Measurements from ENCODE around the gene JAKMIP3. TPM values are rescaled to one million over a fixed set of nuclear protein-coding genes. Genes with fewer than 3 reads are reported as not detected.

The JAKMIP3 gene
- polyA plus RNA-seq, 1 experiment = 0.19 TPM

DNA sequence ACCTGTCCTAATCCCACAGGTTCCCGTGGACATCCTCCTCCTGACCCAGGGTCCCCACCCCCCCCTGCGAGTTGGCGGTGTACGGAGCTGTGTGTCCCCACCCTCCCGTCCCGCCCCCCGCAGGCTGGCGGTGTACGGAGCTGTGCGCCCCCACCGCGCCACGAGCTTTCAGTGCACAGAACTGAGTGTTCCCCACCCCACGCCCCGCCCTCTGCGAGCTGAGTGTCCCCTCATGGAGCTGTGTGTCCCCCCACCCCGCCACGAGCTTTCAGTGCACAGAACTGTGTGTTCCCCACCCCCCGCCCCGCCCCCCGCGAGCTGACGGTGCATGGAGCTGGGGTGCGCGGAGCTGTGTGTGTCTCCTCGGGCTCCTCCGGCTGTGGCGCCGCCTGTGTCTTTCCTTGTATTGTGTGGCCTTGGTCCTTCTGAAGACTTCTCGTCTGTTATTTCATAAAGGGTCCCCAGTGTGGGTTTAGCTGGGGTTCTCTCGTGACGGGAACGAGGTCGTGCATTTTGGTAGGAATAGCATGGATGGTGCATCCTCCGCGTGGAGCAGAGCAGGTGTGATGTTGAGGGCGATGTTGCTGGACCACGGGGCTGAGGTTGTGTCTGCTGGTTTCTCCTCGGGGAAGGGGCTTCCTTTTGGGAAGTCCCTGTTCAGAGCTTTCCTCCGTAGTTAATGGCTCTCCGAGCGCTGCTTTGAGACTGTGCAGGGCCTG lies 18.0 kb upstream of the JAKMIP3 start:
- no peak for DNase-seq (ENCODE audit: low read depth, low spot score)
- no peak for TF ChIP-seq CTCF (IDR thresholded peaks at IDR 0.05; ENCODE audit: low read depth, low read length)
- no peak overlapping the region for H3K27ac ChIP-seq (ENCODE audit: low read depth, low read length)
- peaks cover 13% of the 10 kb centered on the region for H3K9me3 ChIP-seq (ENCODE audit: control insufficient read depth, insufficient read depth, low read length)
- POLR2A ChIA-PET = interaction anchor here (0.7 kb wide), 1 partner anchor 25 kb away, joined by 3 read pairs; no protein-coding TSS in a partner anchor
- CTCF ChIA-PET = interaction anchor here (0.6 to 1.9 kb wide), 3 partner anchors 25 to 1849 kb away, joined by 3 to 8 read pairs (median 3); no protein-coding TSS in a partner anchor
- no peak overlapping the region for H3K4me3 ChIP-seq (ENCODE audit: low read depth, low read length)
- peaks cover 17% of the 10 kb centered on the region for H3K27me3 ChIP-seq (ENCODE audit: control insufficient read depth, insufficient read depth, low read length)

- ChIA-PET CTCF (interaction anchor here (0.6 to 1.9 kb wide), 3 partner anchors 8 to 1850 kb away, joined by 3 to 8 read pairs (median 6); no protein-coding TSS in a partner anchor), POLR2A (interaction anchor here (0.7 kb wide), 1 partner anchor 25 kb away, joined by 3 read pairs; no protein-coding TSS in a partner anchor)
- TF ChIP-seq CTCF (IDR thresholded peaks at IDR 0.05; ENCODE audit: low read depth, low read length) = no peak
These were observed 17.5 kb upstream of the JAKMIP3 start for GRCh38 chr10:132048294-132048667.

DNA sequence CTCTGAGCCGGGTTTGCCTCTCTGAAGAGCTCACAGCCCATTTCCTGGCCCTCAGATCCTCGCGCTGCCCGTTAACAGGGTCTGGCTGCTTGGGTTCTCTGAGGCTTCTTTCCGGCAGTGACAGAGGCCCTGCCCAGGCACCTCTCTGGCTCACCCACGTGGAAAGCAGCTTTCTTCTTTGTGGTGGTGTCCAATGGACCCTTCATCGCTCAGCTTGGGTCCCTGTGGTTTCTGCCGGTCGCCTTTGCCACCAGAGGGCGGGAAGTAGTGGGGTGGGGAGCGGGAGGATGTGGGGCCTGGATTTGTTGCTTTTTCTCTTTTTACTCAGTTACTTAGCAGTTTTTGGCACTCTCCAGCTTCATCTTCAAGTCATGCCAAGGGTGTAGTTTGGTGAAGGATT lies 15.6 kb upstream of the JAKMIP3 start:
- no peak for TF ChIP-seq CTCF (IDR thresholded peaks at IDR 0.05; ENCODE audit: low read depth, low read length)
- H3K27me3 ChIP-seq (ENCODE audit: control insufficient read depth, insufficient read depth, low read length) = peaks cover 6% of the 10 kb centered on the region
- POLR2A ChIA-PET = no interaction called here
- CTCF ChIA-PET = no interaction called here
- H3K27ac ChIP-seq (ENCODE audit: low read depth, low read length) = no peak overlapping the region
- peaks cover 29% of the 10 kb centered on the region for H3K9me3 ChIP-seq (ENCODE audit: control insufficient read depth, insufficient read depth, low read length)
- H3K4me3 ChIP-seq (ENCODE audit: low read depth, low read length) = no peak overlapping the region
- no peak for DNase-seq (ENCODE audit: low read depth, low spot score)

More at GRCh38 chr10:132048294-132048667, 17.5 kb upstream of the JAKMIP3 start:
- H3K27me3 ChIP-seq (ENCODE audit: control insufficient read depth, insufficient read depth, low read length) = peaks cover 16% of the 10 kb centered on the region
- no peak overlapping the region for H3K4me3 ChIP-seq (ENCODE audit: low read depth, low read length)
- no peak for DNase-seq (ENCODE audit: low read depth, low spot score)
- H3K9me3 ChIP-seq (ENCODE audit: control insufficient read depth, insufficient read depth, low read length) = peaks cover 18% of the 10 kb centered on the region
- no peak overlapping the region for H3K27ac ChIP-seq (ENCODE audit: low read depth, low read length)

DNA sequence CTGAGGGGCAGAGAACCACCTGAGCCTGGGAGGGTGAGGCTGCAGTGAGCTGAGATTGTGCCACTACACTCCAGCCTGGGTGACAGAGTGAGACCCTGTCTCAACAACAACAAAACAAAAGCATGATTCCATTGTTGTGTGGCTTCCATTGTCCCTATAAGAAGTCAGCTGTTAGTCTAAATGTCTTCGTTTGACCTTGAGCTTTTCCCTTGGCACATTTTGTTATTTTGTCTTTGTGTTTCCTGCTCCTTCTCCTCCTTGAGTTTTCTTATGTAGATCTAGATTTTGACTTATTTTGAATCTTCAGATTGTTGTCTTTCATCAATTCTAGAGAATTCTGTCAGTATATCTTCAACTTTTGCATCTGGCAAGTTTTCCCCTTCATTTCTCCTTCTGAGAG lies 13.6 kb upstream of the JAKMIP3 start:
- CTCF ChIA-PET = interaction anchor here (1.3 kb wide), 1 partner anchor 29 kb away, joined by 4 read pairs; no protein-coding TSS in a partner anchor
- Histone ChIP-seq H3K27ac (ENCODE audit: low read depth, low read length) (no peak overlapping the region), H3K27me3 (ENCODE audit: control insufficient read depth, insufficient read depth, low read length) (peaks cover under 1% of the 10 kb centered on the region), H3K4me3 (ENCODE audit: low read depth, low read length) (no peak overlapping the region), H3K9me3 (ENCODE audit: control insufficient read depth, insufficient read depth, low read length) (peaks cover 31% of the 10 kb centered on the region)
- DNase-seq (ENCODE audit: low read depth, low spot score) = no peak
- TF ChIP-seq CTCF (IDR thresholded peaks at IDR 0.05; ENCODE audit: low read depth, low read length) = no peak
- POLR2A ChIA-PET = no interaction called here

DNA sequence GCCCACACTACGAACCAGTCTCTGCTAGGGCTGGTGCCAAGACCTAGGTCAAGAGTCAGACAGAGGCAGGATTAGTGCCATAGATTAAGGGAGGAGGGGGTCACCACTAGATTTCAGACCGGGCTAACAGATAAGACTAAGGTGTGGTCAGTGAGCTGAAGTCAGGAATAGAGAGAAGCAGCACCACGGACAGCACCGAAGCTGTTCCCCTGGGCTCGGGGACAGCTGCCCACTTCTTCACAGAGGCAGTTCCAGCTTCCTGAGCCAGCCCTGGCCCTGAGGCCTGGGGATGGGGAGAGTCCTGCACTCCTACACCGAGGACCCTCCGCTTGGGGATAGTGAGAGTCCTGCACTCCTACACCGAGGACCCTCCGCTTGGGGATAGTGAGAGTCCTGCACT lies 11.2 kb upstream of the JAKMIP3 start:
- peaks cover 35% of the 10 kb centered on the region for H3K9me3 ChIP-seq (ENCODE audit: control insufficient read depth, insufficient read depth, low read length)
- no peak overlapping the region for H3K27ac ChIP-seq (ENCODE audit: low read depth, low read length)
- no peaks in the 10 kb centered on the region for H3K27me3 ChIP-seq (ENCODE audit: control insufficient read depth, insufficient read depth, low read length)
- H3K4me3 ChIP-seq (ENCODE audit: low read depth, low read length) = no peak overlapping the region
- no peak for TF ChIP-seq CTCF (IDR thresholded peaks at IDR 0.05; ENCODE audit: low read depth, low read length)
- no peak for DNase-seq (ENCODE audit: low read depth, low spot score)
- ChIA-PET CTCF (no interaction called here), POLR2A (no interaction called here)
